ENCODE data around the gene MGA. TPM values are rescaled to one million over a fixed set of nuclear protein-coding genes. Genes with fewer than 3 reads are reported as not detected.

Gene MGA
- total and polyA plus RNA-seq, 2 donors (not counting 3 experiments of a cell fraction or from before 2014, with no cell fraction given) = 4.1 to 36.5 TPM

GRCh38 chr15:41795996-41796856, 136.0 kb downstream of the MGA start:
- dilution Hi-C loops (cut with MboI; ENCODE audit: extremely low pct_ligation_motif_present, low sequenced_read_pairs) (no loop called here), intact Hi-C loops (cut with micrococcal nuclease) (loop anchor here (1.0 kb wide), 1 partner anchor 22 kb away; the partner anchor contains the start of gene MAPKBP1)
- POLR2A ChIA-PET = interaction anchor here (0.7 to 1.8 kb wide), 2 partner anchors 14 to 22 kb away, joined by 3 to 7 read pairs; partner anchors contain the start of gene MAPKBP1
- peaks cover 2 to 6% of the 10 kb centered on the region in 2 experiments for H3K36me3 ChIP-seq (ENCODE audit: control insufficient read depth in 2 of 2, extremely low read depth in 1 of 2, insufficient read depth in 2 of 2, low read length in 2 of 2)
- H2AFZ ChIP-seq (ENCODE audit: low read depth, low read length) = no peak overlapping the region
- peaks cover 40% of the 10 kb centered on the region for H3K79me2 ChIP-seq (ENCODE audit: control insufficient read depth, insufficient read depth, low read length)
- H4K20me1 ChIP-seq (replicated peaks; ENCODE audit: control insufficient read depth, extremely low read depth, insufficient read depth, low read length) = no peaks in the 10 kb centered on the region
- peaks cover 41% of the 10 kb centered on the region for H3K4me1 ChIP-seq (ENCODE audit: control insufficient read depth, extremely low read depth, insufficient read depth, low read length)
- no TSS peak for BruUV-seq (replicated peaks)
- peak overlapping the region in 1 of 3 experiments; percentile 25 for H3K4me3 ChIP-seq (replicated peaks in 1 of 3; ENCODE audit: insufficient read depth in 1 of 3, low read depth in 1 of 3, low read length in 3 of 3)
- peak; percentile 93 for FAIRE-seq
- CTCF ChIA-PET = interaction anchor here (0.8 to 10.8 kb wide), 4 partner anchors 12 to 108 kb away, joined by 3 to 219 read pairs (median 13); partner anchors contain the start of gene MAPKBP1
- H3K4me2 ChIP-seq (ENCODE audit: insufficient read depth, low read length) = peak overlapping the region; percentile 54
- DNase-seq (ENCODE audit: low read depth, low spot score) = peak; percentile 86
- peak overlapping the region; percentile 25 for H3K9ac ChIP-seq (replicated peaks; ENCODE audit: extremely low read depth, insufficient read depth, low read length)
- no peaks in the 10 kb centered on the region for H3K9me1 ChIP-seq (replicated peaks; ENCODE audit: control insufficient read depth, extremely low read depth, insufficient read depth, low read length)
- H3K27me3 ChIP-seq (ENCODE audit: control insufficient read depth in 2 of 2, insufficient read depth in 2 of 2, low read length in 2 of 2) = no peaks in the 10 kb centered on the region
- peak overlapping the region; percentile 61 for H3K27ac ChIP-seq (ENCODE audit: insufficient read depth, low read depth, low read length)
- TF ChIP-seq JUN (IDR thresholded peaks at IDR 0.05; ENCODE audit: borderline replicate concordance, insufficient read depth, insufficient read length, low read depth) (no peak), EZH2 (IDR thresholded peaks at IDR 0.05; ENCODE audit: borderline replicate concordance, low read depth, low read length, severe bottlenecking) (no peak), FOS (IDR thresholded peaks at IDR 0.05; ENCODE audit: borderline replicate concordance, insufficient read depth, low read length) (peak; percentile 34)
- no peaks in the 10 kb centered on the region for H3K9me3 ChIP-seq (replicated peaks; ENCODE audit: control insufficient read depth, insufficient read depth, low read length)

GRCh38 chr15:41797201-41797944, 137.2 kb downstream of the MGA start:
- H3K4me2 ChIP-seq (ENCODE audit: insufficient read depth, low read length) = peak overlapping the region; percentile 54
- no peaks in the 10 kb centered on the region for H3K9me1 ChIP-seq (replicated peaks; ENCODE audit: control insufficient read depth, extremely low read depth, insufficient read depth, low read length)
- H3K9me3 ChIP-seq (replicated peaks; ENCODE audit: control insufficient read depth, insufficient read depth, low read length) = no peaks in the 10 kb centered on the region
- peaks cover 33% of the 10 kb centered on the region for H3K79me2 ChIP-seq (ENCODE audit: control insufficient read depth, insufficient read depth, low read length)
- DNase-seq (ENCODE audit: low read depth, low spot score) = no peak
- ChIA-PET POLR2A (no interaction called here), CTCF (interaction anchor here (1.0 to 10.8 kb wide), 3 partner anchors 9 to 21 kb away, joined by 3 to 219 read pairs (median 22); partner anchors contain the start of gene MAPKBP1)
- peak overlapping the region; percentile 11 for H3K9ac ChIP-seq (replicated peaks; ENCODE audit: extremely low read depth, insufficient read depth, low read length)
- no TSS peak for BruUV-seq (replicated peaks)
- peak overlapping the region; percentile 61 for H3K27ac ChIP-seq (ENCODE audit: insufficient read depth, low read depth, low read length)
- peaks cover 2 to 6% of the 10 kb centered on the region in 2 experiments for H3K36me3 ChIP-seq (ENCODE audit: control insufficient read depth in 2 of 2, extremely low read depth in 1 of 2, insufficient read depth in 2 of 2, low read length in 2 of 2)
- TF ChIP-seq FOS (IDR thresholded peaks at IDR 0.05; ENCODE audit: borderline replicate concordance, insufficient read depth, low read length) = no peak
- H3K4me1 ChIP-seq (ENCODE audit: control insufficient read depth, extremely low read depth, insufficient read depth, low read length) = peaks cover 35% of the 10 kb centered on the region
- intact Hi-C loops (cut with micrococcal nuclease) = no loop called here
- no peak overlapping the region for H2AFZ ChIP-seq (ENCODE audit: low read depth, low read length)
- no peak overlapping the region for H3K4me3 ChIP-seq (replicated peaks in 1 of 3; ENCODE audit: insufficient read depth in 1 of 3, low read depth in 1 of 3, low read length in 3 of 3)
- dilution Hi-C loops (cut with MboI; ENCODE audit: extremely low pct_ligation_motif_present, low sequenced_read_pairs) = no loop called here
- H4K20me1 ChIP-seq (replicated peaks; ENCODE audit: control insufficient read depth, extremely low read depth, insufficient read depth, low read length) = no peaks in the 10 kb centered on the region
- peak; percentile 67 for FAIRE-seq
- no peaks in the 10 kb centered on the region for H3K27me3 ChIP-seq (ENCODE audit: control insufficient read depth in 2 of 2, insufficient read depth in 2 of 2, low read length in 2 of 2)

All from endothelial cell of umbilical vein (primary cell).